ENCODE data around the gene DIP2C. TPM values are rescaled to one million over a fixed set of nuclear protein-coding genes. Genes with fewer than 3 reads are reported as not detected.

Gene DIP2C
- total RNA-seq, 1 donor from 2014 or later, result 30.8 TPM

- Histone ChIP-seq H3K36me3 (peaks cover 6% of the 10 kb centered on the region), H3K4me3 (no peak overlapping the region), H3K9me3 (replicated peaks) (peaks cover 22% of the 10 kb centered on the region), H3K27ac (replicated peaks) (peak overlapping the region; percentile 22), H3K27me3 (ENCODE audit: low read depth) (no peaks in the 10 kb centered on the region), H3K4me1 (peaks cover 25% of the 10 kb centered on the region)
- TF ChIP-seq CTCF (IDR thresholded peaks at IDR 0.05; ENCODE audit: borderline replicate concordance), result no peak
- DNase-seq, result no peak
- intact Hi-C loops (cut with micrococcal nuclease), result no loop called here
These were observed 47.1 kb downstream of the DIP2C start for GRCh38 chr10:642186-642890.

- intact Hi-C loops (cut with micrococcal nuclease), result no loop called here
- H3K4me1 ChIP-seq, result peaks cover 34% of the 10 kb centered on the region
- no peak for DNase-seq
- peaks cover 22% of the 10 kb centered on the region for H3K9me3 ChIP-seq (replicated peaks)
- peaks cover 6% of the 10 kb centered on the region for H3K36me3 ChIP-seq
- H3K27me3 ChIP-seq (ENCODE audit: low read depth), result no peaks in the 10 kb centered on the region
- H3K27ac ChIP-seq (replicated peaks), result no peak overlapping the region
- H3K4me3 ChIP-seq, result no peak overlapping the region
- no peak for TF ChIP-seq CTCF (IDR thresholded peaks at IDR 0.05; ENCODE audit: borderline replicate concordance)
These were observed 48.1 kb downstream of the DIP2C start for GRCh38 chr10:641149-642010.

- intact Hi-C loops (cut with micrococcal nuclease), result no loop called here
- Histone ChIP-seq H3K27ac (replicated peaks) (no peak overlapping the region), H3K36me3 (peaks cover 6% of the 10 kb centered on the region), H3K27me3 (ENCODE audit: low read depth) (no peaks in the 10 kb centered on the region), H3K4me3 (no peak overlapping the region), H3K4me1 (peaks cover 41% of the 10 kb centered on the region), H3K9me3 (replicated peaks) (peaks cover 18% of the 10 kb centered on the region)
- DNase-seq, result no peak
- TF ChIP-seq CTCF (IDR thresholded peaks at IDR 0.05; ENCODE audit: borderline replicate concordance), result no peak
These were observed 48.8 kb downstream of the DIP2C start for GRCh38 chr10:640673-641045.

- Histone ChIP-seq H3K9me3 (replicated peaks) (peaks cover 11% of the 10 kb centered on the region), H3K27me3 (ENCODE audit: low read depth) (no peaks in the 10 kb centered on the region), H3K36me3 (peaks cover 5% of the 10 kb centered on the region), H3K27ac (replicated peaks) (no peak overlapping the region), H3K4me1 (peaks cover 47% of the 10 kb centered on the region), H3K4me3 (no peak overlapping the region)
- intact Hi-C loops (cut with micrococcal nuclease), result no loop called here
- DNase-seq, result no peak
- no peak for TF ChIP-seq CTCF (IDR thresholded peaks at IDR 0.05; ENCODE audit: borderline replicate concordance)
These were observed 49.5 kb downstream of the DIP2C start for GRCh38 chr10:639751-640672.
